IMR-90 (cell line): Measurements from ENCODE around the gene SCNM1. TPM values are rescaled to one million over a fixed set of nuclear protein-coding genes. Genes with fewer than 3 reads are reported as not detected.

Experiments used
- ATAC-seq: fragments of 200-7000 bp; cut with Tn5 transposase; 2 replicates; pipeline ENCODE4 v1.9.1; 2020; ENCODE audit warnings: low read depth, mild to moderate bottlenecking, moderate library complexity
- BruUV-seq: library from RNA; stranded (reverse); fragments of 400-500 nt; replicated peaks from 2 replicates; lab custom pipeline; 2021; lab: Mats Ljungman, UMichigan
- CTCF ChIA-PET: fragments of 300-600 bp; formaldehyde crosslinking; extraction: SDS; loops from one replicate; lab custom pipeline; 2021; ENCODE audit warnings: antibody characterized with exemption; lab: Yijun Ruan, JAX
- POLR2A ChIA-PET: fragments of 300-600 bp; sonication (Branson Sonifier 250); formaldehyde crosslinking; loops from one replicate; lab custom pipeline; 2022; ENCODE audit warnings: antibody characterized with exemption; ENCODE audit not compliant: unreplicated experiment; lab: Charles Lee
- DNase-seq: peaks from one replicate; pipeline ENCODE4 v3.0.0; 2013
- H2AFZ ChIP-seq: replicated peaks from 2 replicates; pipeline ENCODE3; 2013; ENCODE audit warnings: low read length, mild to moderate bottlenecking; ENCODE audit not compliant: poor library complexity
- H2AK5ac ChIP-seq: 2 replicates; pipeline ENCODE4 v1.6.1; 2013; ENCODE audit warnings: low read depth, low read length, inconsistent platforms
- H2AK9ac ChIP-seq: replicated peaks from 2 replicates; pipeline ENCODE3; 2013; ENCODE audit warnings: mild to moderate bottlenecking, low read depth, low read length, moderate library complexity; ENCODE audit not compliant: poor library complexity
- H2BK120ac ChIP-seq: 2 replicates; pipeline ENCODE4 v1.6.1; 2013; ENCODE audit warnings: low read depth, low read length, inconsistent platforms
- H2BK15ac ChIP-seq: 3 replicates; pipeline ENCODE4 v1.6.1; 2013; ENCODE audit warnings: low read depth, low read length, inconsistent platforms
- H2BK20ac ChIP-seq: 2 replicates; pipeline ENCODE4 v1.6.1; 2013; ENCODE audit warnings: low read depth, mild to moderate bottlenecking, inconsistent platforms, low read length, moderate library complexity
- H2BK5ac ChIP-seq: 2 replicates; pipeline ENCODE4 v1.6.1; 2013; ENCODE audit warnings: mild to moderate bottlenecking, low read depth, low read length, inconsistent platforms; ENCODE audit not compliant: poor library complexity, severe bottlenecking
- H3K14ac ChIP-seq: replicated peaks from 2 replicates; pipeline ENCODE4 v1.6.1; 2013; ENCODE audit warnings: low read depth, low read length, inconsistent platforms
- H3K18ac ChIP-seq: 2 replicates; pipeline ENCODE4 v1.6.1; 2013; ENCODE audit warnings: low read depth, low read length, control low read depth
- H3K23ac ChIP-seq: 2 replicates; pipeline ENCODE4 v1.6.1; 2013; ENCODE audit warnings: low read depth, low read length, inconsistent platforms
- H3K27ac ChIP-seq: 2 replicates; pipeline ENCODE4 v1.5.1; 2013; ENCODE audit warnings: mild to moderate bottlenecking, control low read depth, low read length; ENCODE audit not compliant: insufficient read depth
- H3K27me3 ChIP-seq: 2 replicates; pipeline ENCODE4 v1.6.1; 2013; ENCODE audit warnings: low read length; ENCODE audit not compliant: control insufficient read depth, insufficient read depth
- H3K36me3 ChIP-seq: 2 replicates; pipeline ENCODE4 v1.6.1; 2013; ENCODE audit warnings: low read length, mixed read lengths; ENCODE audit not compliant: control insufficient read depth, insufficient read depth
- H3K4ac ChIP-seq: 2 replicates; pipeline ENCODE4 v1.6.1; 2013; ENCODE audit warnings: low read depth, low read length, inconsistent platforms
- H3K4me1 ChIP-seq: 2 replicates; pipeline ENCODE4 v1.6.1; 2013; ENCODE audit warnings: low read length, mixed read lengths; ENCODE audit not compliant: control insufficient read depth, insufficient read depth
- H3K4me2 ChIP-seq: 2 replicates; pipeline ENCODE4 v1.6.1; 2013; ENCODE audit warnings: low read depth, mild to moderate bottlenecking, control low read depth, low read length, moderate library complexity
- H3K4me3 ChIP-seq: 2 replicates; pipeline ENCODE4 v1.5.1; 2013; ENCODE audit warnings: low read depth, mild to moderate bottlenecking, control low read depth, low read length, moderate library complexity; ENCODE audit not compliant: insufficient read depth
- H3K56ac ChIP-seq: 2 replicates; pipeline ENCODE4 v1.6.1; 2013; ENCODE audit warnings: low read length, inconsistent platforms; ENCODE audit not compliant: insufficient read depth; ENCODE audit errors: extremely low read depth
- H3K79me1 ChIP-seq, 2 experiments: 2 replicates each; pipeline ENCODE4 v1.6.1; 2013; ENCODE audit warnings: low read length in 2 of 2, inconsistent platforms in 1 of 2, low read depth in 1 of 2
- H3K9ac ChIP-seq: 2 replicates; pipeline ENCODE4 v1.6.1; 2013; ENCODE audit warnings: low read depth, low read length, control low read depth
- H3K9me1 ChIP-seq: 2 replicates; pipeline ENCODE4 v1.6.1; 2013; ENCODE audit warnings: low read length, inconsistent platforms; ENCODE audit not compliant: insufficient read depth
- H3K9me3 ChIP-seq: 2 replicates; pipeline ENCODE4 v1.6.1; 2013; ENCODE audit warnings: low read length; ENCODE audit not compliant: control insufficient read depth, insufficient read depth
- H4K20me1 ChIP-seq: 2 replicates; pipeline ENCODE4 v1.6.1; 2013; ENCODE audit warnings: low read length, inconsistent platforms; ENCODE audit not compliant: insufficient read depth
- H4K5ac ChIP-seq: 2 replicates; pipeline ENCODE4 v1.6.1; 2013; ENCODE audit warnings: mild to moderate bottlenecking, low read depth, low read length, control low read depth
- H4K8ac ChIP-seq, 2 experiments: 2 replicates each; pipeline ENCODE4 v1.6.1; 2013; ENCODE audit warnings: low read depth in 2 of 2, low read length in 2 of 2, control low read depth in 1 of 2, inconsistent platforms in 1 of 2
- H4K91ac ChIP-seq: 2 replicates; pipeline ENCODE4 v1.6.1; 2013; ENCODE audit warnings: low read depth, low read length, inconsistent platforms; ENCODE audit not compliant: insufficient read depth
- BHLHE40 ChIP-seq: fragments of 150-350 bp; IDR thresholded peaks from 2 replicates; pipeline ENCODE4 v1.6.1; 2016; ENCODE audit warnings: mild to moderate bottlenecking, low read depth, low read length
- CEBPB ChIP-seq: IDR thresholded peaks from 2 replicates; pipeline ENCODE4 v1.6.1; 2012; ENCODE audit warnings: low read depth, low read length, improper control_type of control experiment
- FOS ChIP-seq: fragments of 150-350 bp; IDR thresholded peaks from 2 replicates; pipeline ENCODE4 v1.6.1; 2016; ENCODE audit warnings: low read depth, low read length
- MAZ ChIP-seq: IDR thresholded peaks from 2 replicates; pipeline ENCODE4 v1.6.1; 2012; ENCODE audit warnings: low read depth, mild to moderate bottlenecking, low read length, improper control_type of control experiment, moderate library complexity, borderline replicate concordance
- MXI1 ChIP-seq: IDR thresholded peaks from 2 replicates; pipeline ENCODE4 v1.6.1; 2012; ENCODE audit warnings: low read depth, mild to moderate bottlenecking, low read length, moderate library complexity, borderline replicate concordance
- RAD21 ChIP-seq: IDR thresholded peaks from 2 replicates; pipeline ENCODE4 v1.6.1; 2012; ENCODE audit warnings: low read length, improper control_type of control experiment
- WGBS, 2 experiments: methylation state at CpG; one replicate each; pipeline versions ENCODE4 v1.1.5 to v1.1.7; 2013; ENCODE audit warnings: missing lambda C conversion rate in 2 of 2; ENCODE audit not compliant: insufficient read length in 1 of 2; ENCODE audit errors: extremely low coverage in 2 of 2; 5-methylcytosine and 5-hydroxymethylcytosine counted together
- dilution Hi-C: fragments of 300-500 bp; cut with HindIII; formaldehyde crosslinking; loops from one replicate; pipeline ENCODE4 v1.14.3; 2018; ENCODE audit warnings: low sequenced_read_pairs; ENCODE audit not compliant: unreplicated experiment
- in situ Hi-C: fragments of 300-500 bp; cut with MboI; formaldehyde crosslinking; loops from 3 replicates; pipeline ENCODE4 v1.14.3; 2019; ENCODE audit warnings: low sequenced_read_pairs, inconsistent platforms, mixed read lengths
- intact Hi-C: fragments of 100-400 bp; cut with micrococcal nuclease; formaldehyde crosslinking; loops from 2 replicates; pipeline ENCODE4 v1.10.0; 2022
- polyA plus RNA-seq, 3 experiments: library from polyadenylated mRNA; depleted of rRNA; stranded (reverse); fragments of >200 nt; gene quantifications; 2 replicates each; pipeline ENCODE4 v1.2.3, GENCODE V29; 2012; ENCODE audit warnings: low replicate concordance in 1 of 3
- total RNA-seq: library from RNA; depleted of rRNA; stranded (reverse); fragments of >200 nt; gene quantifications from 2 replicates; pipeline ENCODE4 v1.2.3, GENCODE V29; 2012

SCNM1 gene
- total and polyA plus RNA-seq, 2 of the 4 experiments (the other 2 are of a cell fraction) = 27.4 to 33.2 TPM

- Histone ChIP-seq H3K9me1 (peaks cover 8% of the 10 kb centered on the region; the same call in 1 of the 2 replicates), H2BK120ac (no peak overlapping the region), H3K79me1 (peaks cover 12 to 29% of the 10 kb centered on the region in 2 experiments), H3K4me1 (no peaks in the 10 kb centered on the region; the same call in 1 of the 2 replicates), H2BK15ac (no peak overlapping the region), H2BK5ac (no peak overlapping the region), H3K23ac (no peak overlapping the region), H2AFZ (no peak overlapping the region), H2BK20ac (no peak overlapping the region), H3K56ac (no peak overlapping the region), H3K27ac (no peak overlapping the region), H4K91ac (no peak overlapping the region), H4K20me1 (no peaks in the 10 kb centered on the region), H3K18ac (no peak overlapping the region), H3K14ac (no peak overlapping the region), H4K5ac (no peak overlapping the region), H3K27me3 (no peaks in the 10 kb centered on the region), H3K4ac (no peak overlapping the region), H3K4me2 (no peak overlapping the region), H3K36me3 (no peaks in the 10 kb centered on the region), H4K8ac (no peak overlapping the region), H2AK9ac (no peak overlapping the region), H3K9me3 (no peaks in the 10 kb centered on the region), H3K4me3 (no peak overlapping the region), H2AK5ac (no peak overlapping the region), H3K9ac (no peak overlapping the region)
- DNase-seq (no peak), ATAC-seq (no peak)
- no TSS peak for BruUV-seq
- intact Hi-C loops = no loop called here
- in situ Hi-C loops = loop anchor here (10.0 kb wide), 1 partner anchor 213 kb away; no protein-coding TSS in a partner anchor
- WGBS, 2 experiments = no CpG with 5 or more reads among the region's 7 CpGs
- TF ChIP-seq MXI1 (no peak), MAZ (no peak), BHLHE40 (no peak), CEBPB (peak; percentile 32; the same call in 1 of the 2 replicates), FOS (no peak), RAD21 (no peak)
- dilution Hi-C loops = no loop called here
- POLR2A ChIA-PET = no interaction called here
- CTCF ChIA-PET = no interaction called here
These were observed 26.1 kb downstream of the SCNM1 start for GRCh38 chr1:151192047-151192446.
